NCI-H748 treated with DMSO at 0.1 percent for 48 hours (cell line): ENCODE data around the gene CCDC63.

Experiments
- DNase-seq: peaks from one replicate; lab custom pipeline; 2025; lab: John Stamatoyannopoulos, UW

The CCDC63 gene

DNA sequence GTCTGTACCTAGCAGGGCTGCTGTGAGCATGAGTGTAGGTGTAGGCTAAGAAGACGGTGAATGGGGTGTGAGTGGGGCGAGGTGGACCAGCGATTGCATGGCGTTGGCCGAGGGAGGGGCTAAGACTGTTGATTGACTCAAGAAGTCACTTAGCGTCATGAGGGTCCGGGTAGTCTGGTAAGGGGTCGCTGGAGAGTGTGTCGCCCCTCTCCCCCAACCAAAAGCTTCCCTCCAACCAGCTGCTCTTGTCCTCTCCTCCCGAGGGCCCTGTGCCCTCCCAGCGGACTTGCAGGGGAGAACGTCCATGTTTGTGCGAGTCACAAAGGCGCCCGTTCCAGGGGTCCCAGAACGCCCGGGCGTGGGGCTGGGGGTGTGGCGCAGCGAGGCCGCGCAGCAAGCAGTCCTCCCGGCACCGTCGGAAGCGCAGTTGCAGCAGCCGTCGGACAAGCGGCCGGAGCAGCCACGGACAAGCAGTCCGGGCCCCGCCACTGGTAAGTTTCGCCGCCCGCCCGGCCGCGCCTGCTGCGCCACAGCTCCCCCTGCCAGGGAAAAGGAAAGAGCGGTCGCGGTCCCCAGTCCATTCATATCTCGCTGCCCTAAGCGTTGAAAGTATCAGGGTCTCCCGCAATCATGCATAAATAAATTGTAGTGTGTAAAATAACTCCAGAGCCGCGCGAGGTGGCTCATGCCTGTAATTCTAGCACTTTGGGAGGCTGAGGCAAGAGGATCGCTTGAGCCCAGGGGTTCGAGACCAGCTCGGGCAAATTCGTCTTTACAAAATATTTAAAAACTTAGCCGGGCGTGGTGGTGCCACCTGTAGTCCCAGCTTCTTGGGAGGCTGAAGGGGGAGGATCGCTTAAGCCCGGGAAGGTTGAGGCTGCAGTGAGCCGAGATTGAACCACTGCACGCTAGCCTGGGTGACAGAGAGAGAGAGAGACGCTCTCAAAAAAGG, at the start of gene CCDC63:
Gene CCDC63, plus strand, starts transcription at position 373 of the 952 bp plus-strand sequence. CDS start 5,968 bp downstream, outside the sequence.
- DNase-seq = no peak

DNA sequence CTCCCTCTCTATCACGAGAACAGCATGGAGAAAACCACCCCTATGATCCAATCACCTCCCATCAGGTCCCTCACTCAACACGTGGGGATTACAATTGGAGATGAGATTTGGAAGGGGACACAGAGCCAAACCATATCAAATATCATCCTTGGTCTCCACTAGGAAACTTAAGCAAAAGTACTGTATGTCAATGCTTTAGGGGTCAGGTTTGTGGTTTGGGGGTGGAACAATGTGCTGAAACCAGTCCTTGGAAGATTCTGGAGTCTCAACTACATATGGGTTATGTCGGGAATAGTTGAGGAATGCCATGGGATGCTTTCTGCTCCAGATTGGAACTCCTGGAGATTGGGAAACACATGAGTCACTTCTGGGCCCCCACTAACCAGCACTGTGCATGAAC, 48.3 kb upstream of the CCDC63 start:
- DNase-seq = no peak

DNA sequence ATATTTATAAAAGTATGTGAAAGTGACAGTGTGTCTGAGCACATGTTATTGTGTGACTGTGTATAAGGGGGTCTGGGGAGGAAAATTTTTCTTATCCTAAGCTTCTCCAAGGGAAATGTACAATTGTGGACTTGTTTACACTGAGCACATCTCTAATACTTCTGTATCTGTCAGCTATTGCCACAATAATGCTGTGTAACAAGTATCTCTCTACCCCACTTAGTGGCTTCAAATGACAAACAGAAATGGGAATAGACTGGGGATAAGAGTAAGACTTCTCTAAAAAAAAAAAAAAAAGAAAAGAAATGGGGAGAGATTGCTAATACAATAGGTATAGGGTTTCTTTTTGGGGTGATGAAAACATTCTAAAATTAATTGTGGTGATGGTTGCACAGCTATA, 44.3 kb upstream of the CCDC63 start:
- DNase-seq = no peak

DNA sequence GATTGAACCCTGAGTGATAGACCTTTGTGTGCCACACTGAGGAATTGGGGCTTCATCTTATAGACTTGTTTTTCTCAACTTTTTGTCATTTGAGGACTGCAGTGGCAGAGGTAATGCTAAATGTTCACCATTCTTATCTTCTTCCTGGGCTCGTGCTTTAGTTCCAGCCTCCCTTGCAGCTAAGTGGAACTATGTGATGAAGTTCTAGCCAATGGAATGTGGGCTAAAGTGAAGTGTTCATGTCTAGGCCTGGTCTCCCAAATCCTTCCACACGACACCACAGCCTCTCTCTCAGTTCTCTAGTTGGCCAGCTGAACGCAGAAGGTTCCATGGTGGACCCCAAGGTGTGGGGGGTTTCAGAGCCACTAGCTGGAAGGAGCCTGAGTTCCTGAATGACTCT, 42.4 kb upstream of the CCDC63 start:
- no peak for DNase-seq

DNA sequence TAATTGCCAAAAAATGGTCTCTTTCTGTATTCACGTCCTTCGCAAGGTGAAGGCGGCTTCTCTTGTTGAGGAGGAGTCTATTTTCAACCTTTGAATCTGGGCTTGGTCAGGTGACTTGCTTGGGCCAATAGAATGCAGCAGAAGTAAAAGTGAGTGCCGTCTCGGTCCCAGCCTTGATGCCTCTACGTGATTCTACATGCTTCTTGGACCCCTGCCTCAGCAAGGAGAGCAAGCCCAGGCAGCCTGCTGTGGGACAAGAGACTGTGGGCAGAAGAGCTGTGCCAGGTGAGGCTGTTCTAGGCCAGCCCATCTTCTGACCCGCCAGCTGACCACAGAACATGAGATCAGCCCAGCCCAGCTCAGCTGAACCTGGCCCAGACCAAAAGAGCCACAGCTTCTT, 39.1 kb upstream of the CCDC63 start:
- no peak for DNase-seq

DNA sequence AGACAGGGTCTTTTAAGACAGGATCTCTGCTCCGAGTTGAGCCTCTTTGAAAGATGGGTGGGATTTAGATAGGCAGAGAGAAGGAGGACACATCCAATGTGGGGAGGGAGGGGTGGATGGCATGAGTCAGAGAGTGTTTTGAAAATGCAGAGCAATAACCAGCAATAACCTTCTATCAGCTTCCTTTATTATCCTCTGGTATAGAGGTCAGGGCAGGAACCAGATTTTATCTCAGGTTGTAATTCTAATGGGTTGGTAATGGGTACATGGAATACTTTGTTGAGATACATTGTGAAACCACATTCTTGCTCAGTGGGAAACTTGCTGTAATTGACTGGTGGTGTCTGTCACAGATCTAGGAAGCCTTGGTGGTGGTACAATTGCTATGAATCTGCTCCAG, 37.6 kb upstream of the CCDC63 start:
- no peak for DNase-seq

DNA sequence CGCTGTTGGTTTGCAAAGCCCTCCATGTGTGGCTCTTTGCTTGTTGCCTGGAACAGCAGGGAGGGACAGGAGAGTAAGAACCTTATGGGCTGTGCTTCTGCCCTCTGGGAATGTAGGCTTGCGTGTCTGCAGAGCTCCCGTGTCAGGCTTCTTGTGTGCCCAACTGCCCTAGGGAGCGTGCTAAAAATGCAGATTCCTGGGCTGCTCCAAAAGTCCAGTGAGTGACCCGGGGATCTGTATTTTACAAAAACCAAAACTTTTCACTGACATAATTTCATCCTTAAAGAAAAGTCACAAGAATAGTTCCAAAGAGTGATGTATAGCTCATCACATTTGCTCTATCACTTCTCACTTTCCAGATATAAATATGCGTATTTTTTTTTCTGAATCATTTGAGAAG, 34.8 kb upstream of the CCDC63 start:
- DNase-seq = no peak

DNA sequence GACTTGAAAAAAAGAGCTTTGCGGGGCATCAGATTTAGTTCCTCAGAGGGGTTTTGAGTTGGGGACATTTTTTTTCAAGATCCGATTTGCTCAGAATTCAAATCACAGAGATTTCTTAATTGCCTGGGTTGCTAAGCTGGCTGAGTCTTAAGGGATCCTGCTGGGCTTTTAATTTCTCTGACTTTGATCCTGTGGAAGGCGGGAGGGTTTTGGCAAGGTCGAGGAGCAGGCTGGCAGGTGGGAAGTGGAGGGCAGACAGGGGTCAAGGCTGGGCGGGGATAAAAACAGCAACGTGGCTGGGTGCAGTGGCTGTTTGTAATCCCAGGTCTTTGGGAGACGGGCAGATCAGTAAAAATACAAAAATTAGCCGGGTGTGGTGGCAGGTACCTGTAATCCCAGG, 33.5 kb upstream of the CCDC63 start:
- no peak for DNase-seq

DNA sequence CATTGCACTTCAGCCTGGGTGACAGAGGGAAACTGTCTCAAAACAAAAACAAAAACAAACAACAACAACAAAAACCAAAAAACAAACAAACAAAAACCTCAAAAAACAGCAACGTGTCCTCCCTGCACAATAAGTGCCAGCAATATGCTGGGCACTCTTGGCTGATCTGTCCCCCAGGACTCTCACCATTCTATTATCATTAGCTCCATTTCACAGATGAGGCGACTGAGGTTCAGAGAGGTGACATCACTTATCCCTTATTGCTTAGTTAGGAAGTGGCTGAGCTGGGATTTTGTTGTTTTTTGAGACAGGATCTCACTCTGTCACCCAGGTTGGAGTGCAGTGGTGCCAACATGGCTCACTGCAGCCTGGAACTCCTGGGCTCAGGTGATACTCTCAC, 33.0 kb upstream of the CCDC63 start:
- DNase-seq = no peak

DNA sequence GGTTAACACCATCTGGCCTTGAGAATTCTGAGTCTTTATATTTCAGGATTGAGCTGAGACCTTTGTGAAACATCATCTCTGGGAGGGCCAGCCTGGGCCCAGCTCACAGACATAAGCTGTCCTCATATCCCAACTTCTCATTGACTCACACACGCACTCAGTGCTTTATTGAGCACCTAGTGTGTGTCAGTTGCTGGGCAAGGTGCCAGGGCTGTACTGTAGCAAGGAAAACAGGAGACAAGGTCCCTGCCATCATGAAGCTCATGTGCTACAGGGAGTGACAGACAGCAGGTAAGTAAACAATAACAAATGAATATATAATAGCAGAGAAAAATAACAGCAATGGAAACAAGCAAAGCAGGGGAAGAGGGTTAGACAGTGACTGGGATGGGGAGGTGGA, 30.5 kb upstream of the CCDC63 start:
- DNase-seq = no peak

DNA sequence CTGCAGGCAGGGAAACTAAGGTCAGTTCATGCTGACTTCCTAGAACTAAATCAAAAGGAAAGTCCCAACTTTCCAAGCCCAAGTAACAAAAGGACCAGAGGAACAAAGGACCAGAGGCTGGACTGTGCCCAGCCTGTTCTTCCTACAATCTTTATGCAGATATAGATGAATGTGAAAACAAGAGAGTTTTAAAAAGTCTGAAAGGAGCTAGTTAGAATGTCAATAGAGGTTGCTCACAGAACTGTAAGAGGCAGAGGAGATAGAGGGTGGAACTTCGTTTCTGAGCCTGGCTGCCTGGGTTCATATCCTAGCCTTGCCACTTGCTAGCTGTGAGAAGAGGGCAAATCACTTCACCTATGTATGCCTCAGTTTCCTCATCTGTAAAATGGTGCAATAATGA, 30.0 kb upstream of the CCDC63 start:
- no peak for DNase-seq

DNA sequence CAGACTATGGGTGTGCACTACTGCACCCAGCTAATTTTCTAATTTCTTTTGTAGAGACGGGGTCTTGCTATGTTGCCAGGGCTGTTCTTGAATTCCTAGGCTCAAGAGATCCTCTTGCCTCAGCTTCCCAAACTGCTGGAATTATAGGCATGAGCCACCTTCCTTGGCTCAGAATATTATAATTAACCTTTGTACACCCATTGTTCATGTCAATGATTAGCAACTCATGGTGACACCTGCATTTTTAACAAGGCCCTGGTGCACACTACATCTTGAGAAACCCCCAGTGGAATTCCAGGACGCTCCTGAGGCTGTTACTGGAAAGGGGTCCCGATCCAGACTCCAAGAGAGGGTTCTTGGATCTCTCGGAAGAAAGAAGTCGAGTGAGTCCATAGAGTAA, 28.3 kb upstream of the CCDC63 start:
- no peak for DNase-seq

DNA sequence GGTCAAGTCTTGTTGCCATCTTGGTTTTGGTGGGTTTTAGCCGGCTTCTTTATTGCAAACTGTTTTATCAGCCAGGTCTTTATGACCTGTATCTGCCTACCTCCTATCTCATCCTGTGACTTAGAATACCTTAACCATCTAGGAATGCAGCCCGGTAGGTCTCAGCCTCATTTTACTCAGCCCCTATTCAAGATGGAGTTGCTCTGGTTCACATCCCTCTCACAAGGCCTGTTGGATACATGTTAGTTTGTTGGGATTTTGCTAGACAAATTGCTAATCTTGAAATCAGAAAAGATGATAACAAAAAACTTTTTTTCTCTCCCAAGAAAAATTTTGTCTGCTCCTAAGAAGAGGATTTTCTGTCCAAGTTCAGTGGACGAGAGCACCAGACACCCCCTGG, 27.6 kb upstream of the CCDC63 start:
- no peak for DNase-seq

DNA sequence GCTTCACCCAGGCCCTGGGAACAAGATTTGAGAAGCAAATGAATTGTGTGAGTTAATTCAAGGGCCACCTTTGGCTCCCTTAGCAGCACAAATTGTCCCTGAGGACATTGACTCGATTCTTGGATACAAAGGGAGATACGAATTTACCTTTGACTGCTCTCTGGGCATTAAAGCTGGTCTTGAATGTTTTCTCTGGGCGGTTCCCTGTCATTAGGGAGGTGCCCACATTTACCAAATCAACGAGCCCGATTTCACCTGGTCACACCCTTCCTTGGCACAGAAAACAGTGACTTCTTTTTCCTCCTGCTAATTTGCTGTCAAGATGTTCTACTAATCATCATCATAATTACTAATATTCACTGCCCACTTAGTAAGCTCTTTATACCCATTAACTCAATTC, 27.1 kb upstream of the CCDC63 start:
- DNase-seq = no peak

DNA sequence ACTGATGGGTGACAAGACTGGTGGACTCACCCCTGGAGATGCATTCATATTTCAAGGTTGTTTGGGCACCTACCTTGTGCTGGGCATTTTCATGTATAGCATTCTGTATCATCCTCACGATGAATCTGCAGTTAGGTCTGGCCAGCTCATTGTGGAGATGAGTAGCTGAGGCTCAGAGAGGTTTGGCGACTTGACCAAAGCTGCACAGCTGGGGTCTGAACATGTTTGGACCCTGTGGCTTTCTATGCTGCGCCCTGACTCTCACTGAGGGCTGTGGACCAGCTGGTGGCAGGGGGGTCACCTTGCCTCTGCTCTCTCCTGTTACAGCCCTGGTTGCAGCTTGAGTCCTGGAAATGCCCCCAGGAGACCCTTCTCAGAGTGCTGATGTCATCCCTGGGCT, 24.9 kb upstream of the CCDC63 start:
- no peak for DNase-seq

DNA sequence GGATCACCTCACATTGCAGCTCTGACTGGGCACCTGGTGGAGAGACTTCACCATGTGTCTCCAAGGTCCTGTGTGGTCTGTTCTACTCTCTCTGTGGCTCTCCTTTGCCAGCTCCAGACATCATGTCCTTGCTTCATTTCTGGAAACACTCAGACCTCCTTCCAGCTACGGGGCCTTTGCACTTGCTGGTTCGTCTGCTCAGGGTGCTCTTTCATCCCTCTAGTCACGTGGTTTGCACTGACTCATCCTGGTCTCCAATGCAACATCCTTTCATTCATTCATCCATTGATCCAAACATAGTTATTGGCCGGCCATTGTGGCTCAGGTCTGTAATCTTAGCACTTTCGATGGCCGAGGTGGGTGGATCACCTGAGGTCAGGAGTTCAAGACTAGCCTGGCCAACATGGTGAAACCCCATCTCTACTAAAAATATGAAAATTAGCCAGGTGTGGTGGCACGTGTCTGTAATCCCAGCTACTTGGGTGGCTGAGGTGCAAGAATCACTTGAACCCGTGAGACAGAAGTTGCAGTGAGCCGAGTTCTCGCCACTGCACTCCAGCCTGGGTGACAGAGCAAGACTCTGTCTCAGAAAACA, 23.9 kb upstream of the CCDC63 start:
- DNase-seq = no peak

DNA sequence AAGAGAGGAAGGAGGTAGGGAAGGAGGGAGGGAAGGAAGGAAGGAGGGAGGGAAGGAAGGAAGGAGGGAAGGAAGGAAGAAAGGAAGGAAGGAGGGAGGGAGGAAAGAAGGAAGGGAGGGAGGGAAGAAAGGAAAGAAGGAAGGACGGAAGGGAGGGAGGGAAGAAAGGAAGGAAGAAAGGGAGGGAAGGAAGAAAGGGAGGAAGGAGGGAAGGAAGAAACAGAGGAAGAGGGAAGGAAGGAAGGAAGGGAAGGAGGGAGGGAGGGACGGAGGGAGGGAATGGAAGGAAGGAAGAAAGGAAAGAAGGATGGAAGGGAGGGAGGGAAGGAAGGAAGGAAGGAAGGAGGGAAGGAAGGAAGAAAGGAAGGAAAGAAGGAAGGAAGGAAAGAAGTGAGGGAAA, 22.4 kb upstream of the CCDC63 start:
- DNase-seq = no peak

DNA sequence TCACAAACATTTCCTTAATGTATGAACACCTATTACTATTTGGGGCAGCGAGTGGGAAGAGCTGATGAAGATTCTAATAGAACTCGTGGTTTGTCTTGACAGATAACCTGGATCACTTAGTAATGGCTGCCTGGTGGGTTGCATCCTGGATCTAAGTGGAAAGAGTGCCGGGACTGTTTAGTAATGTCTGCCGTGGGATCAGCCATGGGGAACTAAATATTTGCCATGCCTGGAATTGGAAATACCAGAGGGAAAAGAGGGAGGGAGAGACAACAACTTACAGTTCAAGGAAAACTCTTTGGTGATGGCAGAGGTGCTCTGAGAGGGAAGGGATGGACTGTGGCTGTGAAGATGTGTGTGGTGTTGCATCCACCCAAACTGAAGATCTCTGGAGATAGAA, 21.3 kb upstream of the CCDC63 start:
- no peak for DNase-seq

DNA sequence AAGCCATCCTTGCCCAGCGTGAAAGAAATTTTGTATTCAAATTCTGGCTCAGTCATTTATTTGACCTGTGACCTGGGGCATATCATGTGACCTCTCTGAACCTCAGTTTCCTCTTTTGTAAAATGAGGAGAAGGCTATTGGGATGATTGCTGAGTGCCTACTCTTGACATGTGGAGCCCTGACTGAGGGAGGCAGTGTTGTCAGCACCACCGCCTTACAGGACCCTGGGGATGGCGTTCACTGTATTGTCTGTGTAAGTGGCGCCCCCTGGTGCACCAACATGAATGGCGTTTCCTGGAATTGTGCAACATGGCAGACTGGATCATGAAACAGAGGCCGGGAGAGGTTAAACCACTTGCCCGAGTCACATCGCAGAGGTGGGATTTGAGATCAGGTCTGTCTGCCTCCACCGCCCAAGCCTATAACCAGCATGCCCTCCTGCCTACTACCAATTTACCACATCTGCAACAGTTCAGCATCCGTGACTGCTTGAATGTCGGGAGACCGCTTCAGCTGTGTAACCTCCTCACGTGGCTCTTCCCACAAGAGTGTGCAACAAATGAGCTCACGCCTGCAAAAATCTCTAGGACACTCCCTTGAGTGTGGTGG, 20.1 kb upstream of the CCDC63 start:
- DNase-seq = peak; percentile 65

DNA sequence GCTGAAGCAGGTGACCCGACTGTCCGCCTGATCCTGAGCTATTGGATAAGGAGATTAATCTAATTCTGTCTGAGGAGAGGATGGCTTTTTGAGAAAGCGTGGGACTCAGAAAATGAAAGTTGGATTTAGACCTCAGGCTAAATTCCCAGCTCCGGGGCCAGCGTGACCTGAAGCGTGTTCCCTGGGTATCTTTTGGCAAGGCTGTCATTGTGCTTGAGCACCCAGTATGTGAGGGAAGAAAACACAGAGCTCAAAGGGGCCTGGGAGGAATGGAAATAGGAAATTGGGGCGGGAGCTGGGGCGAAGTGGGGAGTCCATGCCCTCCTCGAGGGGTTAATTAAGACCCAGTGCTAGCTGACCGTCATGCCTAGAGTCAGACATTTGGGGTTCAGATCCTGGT, 17.5 kb upstream of the CCDC63 start:
- DNase-seq = no peak

DNA sequence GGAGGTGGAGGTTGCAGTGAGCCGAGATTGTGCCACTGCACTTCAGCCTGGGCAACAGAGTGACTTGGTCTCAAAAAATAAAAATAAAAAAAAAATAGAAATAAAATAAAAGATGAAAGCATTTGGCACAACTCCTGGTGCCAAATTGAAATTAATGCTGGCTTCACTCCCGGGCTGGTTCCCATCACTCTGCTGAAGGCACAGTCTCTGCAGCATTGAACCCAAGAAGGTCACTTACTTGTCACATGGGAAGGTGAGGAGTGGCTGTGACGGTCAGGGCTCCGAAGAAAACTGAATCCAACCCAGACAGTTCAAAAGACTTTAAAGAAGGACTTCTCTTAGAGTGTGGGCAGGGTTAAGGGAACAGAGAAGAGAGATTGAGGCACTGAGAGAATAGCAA, 10.5 kb upstream of the CCDC63 start:
- DNase-seq = no peak

DNA sequence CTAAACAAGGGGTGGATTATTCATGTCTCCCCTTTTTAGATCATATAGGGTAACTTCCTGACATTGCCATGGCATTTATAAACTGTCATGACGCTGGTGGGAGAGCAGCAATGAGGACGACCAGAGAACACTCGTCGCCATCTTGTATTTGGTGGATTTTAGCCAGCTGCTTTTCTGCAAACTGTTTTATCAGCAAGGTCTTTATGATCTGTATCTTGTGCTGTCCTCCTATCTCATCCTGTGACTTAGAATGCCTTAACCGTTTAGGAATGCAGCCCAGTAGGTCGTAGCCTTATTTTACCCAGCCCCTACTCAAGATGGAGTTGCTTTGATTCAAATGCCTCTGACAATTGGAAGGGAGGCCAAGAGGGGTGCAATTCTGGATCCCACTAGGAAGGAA, 5.8 kb upstream of the CCDC63 start:
- DNase-seq = no peak

DNA sequence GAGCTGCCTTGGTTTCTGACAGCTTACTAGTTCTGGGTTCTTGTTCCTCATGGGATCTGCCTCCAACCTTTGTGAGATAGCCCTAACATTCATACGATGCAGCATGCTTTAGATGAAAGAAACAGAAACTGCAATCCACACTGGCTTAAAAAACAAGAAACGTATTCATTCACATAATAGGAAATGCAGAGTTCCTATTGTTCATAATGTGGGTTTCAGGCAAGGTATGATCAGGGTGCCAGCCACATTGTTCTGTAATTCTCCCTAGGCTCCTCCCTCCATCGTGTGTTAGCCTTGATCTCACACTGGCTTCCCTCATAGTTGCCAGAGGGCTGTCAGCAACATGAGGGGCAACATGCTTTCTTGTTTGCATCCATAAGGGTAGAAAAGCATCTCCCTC, 2.7 kb upstream of the CCDC63 start:
- no peak for DNase-seq
